Tibial nerve (tissue), 4 donors: ENCODE data around the gene PRRG2.

ENCODE experiments used
- CTCF ChIP-seq, 5 experiments: fragments of 200-600 bp in 3 of 5; fragments of 450-650 bp in 2 of 5; sonication (generic) in 3 of 5; IDR thresholded peaks; one replicate each; pipeline ENCODE4 v1.5.1; 2016 to 2019; ENCODE audit warnings: antibody characterized with exemption in 5 of 5, mild to moderate bottlenecking in 3 of 5, moderate library complexity in 2 of 5
- EP300 ChIP-seq, 2 donors: sonication (generic); formaldehyde crosslinking; IDR thresholded peaks; one replicate each; pipeline ENCODE4 v1.6.1; 2017; ENCODE audit warnings: antibody characterized with exemption in 2 of 2, mild to moderate bottlenecking in 1 of 2
- POLR2A ChIP-seq, 2 donors: fragments of 450-650 bp; IDR thresholded peaks; one replicate each; pipeline ENCODE4 v1.6.1; 2017; ENCODE audit warnings: antibody characterized with exemption in 2 of 2, mild to moderate bottlenecking in 2 of 2, moderate library complexity in 2 of 2

DNA sequence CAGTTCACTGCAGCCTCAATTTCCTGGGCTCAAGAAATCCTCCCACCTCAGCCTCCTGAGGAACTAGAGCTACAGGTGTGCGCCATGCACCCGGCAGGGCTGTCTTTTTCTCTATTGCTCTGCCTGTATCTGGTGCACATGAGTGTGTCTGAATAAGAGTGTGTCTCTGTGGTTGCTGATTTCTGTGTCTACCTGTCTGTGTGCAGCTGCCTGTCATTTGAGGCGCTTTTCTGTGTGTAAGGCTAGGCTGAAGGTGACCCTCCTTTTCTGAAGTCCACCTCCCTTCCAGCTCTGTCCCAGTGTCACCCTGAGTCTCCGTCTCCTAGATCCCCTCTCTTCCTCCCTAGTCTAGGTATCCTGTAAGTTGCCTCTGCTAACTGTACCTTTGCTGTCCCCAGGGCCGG lies 8.4 kb downstream of the PRRG2 start:
- TF ChIP-seq CTCF (IDR thresholded peaks at IDR 0.05) (no peak), POLR2A (IDR thresholded peaks at IDR 0.05) (no peak), EP300 (IDR thresholded peaks at IDR 0.05) (no peak)
